Activated CD4-positive, alpha-beta T cell treated with anti-CD3 and anti-CD28 coated beads, Interleukin-2, Interleukin-4, amounts not matched to agents 100 ng/mL and 50 ng/mL, durations not matched to agents 16 hours and 8 hours (primary cell): ENCODE measurements around the gene RASL11B.
"Not testable (repeated sequence)": the region's sequence is repeated elsewhere in the genome, so short reads cannot be mapped to it uniquely, and the experiment has no call there.

Experiments
- DNase-seq: peaks from one replicate; pipeline ENCODE4 v3.0.0-alpha.2; 2020; ENCODE audit warnings: low spot score

The RASL11B gene, protein sequence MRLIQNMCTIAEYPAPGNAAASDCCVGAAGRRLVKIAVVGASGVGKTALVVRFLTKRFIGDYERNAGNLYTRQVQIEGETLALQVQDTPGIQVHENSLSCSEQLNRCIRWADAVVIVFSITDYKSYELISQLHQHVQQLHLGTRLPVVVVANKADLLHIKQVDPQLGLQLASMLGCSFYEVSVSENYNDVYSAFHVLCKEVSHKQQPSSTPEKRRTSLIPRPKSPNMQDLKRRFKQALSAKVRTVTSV

DNA sequence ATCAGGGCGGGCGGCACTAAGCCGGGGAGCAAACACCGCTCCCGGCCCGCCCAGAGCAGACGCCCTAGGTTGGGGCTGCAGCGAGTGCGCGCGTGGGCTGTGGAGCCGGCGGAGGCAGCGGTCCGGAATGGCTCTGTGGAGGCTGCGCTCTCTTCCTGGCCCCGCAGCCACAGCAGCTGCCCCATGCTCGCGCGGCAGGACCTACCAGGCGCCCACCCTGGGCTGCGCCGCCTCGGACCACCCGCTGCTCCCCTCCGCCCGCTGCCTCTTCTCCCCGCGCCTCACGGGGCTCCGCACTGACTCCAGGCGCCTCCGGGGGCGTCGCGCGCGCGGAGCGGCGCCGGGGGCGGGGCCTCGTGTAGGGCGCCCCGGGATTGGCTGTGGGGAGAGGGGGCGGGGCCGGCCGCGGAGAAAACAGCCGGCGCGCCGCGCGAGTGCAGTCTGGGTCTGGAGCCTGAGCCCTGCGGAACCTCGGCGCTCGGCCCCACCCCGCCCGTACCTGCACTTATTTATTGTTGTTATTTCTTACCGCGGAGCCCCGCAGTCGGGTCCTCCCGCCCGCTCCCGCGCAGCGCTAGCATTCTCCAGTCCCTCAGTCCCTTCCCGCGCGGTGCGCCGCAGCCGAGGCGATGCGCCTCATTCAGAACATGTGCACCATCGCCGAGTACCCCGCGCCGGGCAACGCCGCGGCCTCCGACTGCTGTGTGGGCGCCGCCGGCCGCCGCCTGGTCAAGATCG, at the start of gene RASL11B:
TSS of gene RASL11B (plus strand) at position 439 of the 738 bp plus-strand sequence. CDS start at position 630, 191 bp downstream.
- DNase-seq = peak; percentile 78

DNA sequence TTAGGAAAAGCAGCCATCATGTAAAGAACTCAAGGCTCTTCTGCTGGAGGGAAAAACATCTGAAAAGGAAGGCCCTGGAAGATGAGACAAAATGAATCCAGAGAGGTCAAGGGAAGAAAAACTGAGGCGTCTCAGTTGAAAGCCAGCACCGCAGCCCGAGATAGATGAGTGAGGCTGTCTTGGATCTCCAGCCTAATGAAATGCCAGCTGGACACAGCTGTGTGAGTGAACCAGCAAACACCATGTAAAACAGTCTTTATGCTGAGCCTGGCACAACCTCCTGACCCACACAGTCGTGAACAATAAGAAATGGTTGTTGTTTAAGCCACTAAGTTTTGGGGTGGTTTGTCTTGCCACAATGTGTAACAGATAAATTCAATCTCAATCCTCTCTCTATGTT, 48.6 kb upstream of the RASL11B start:
- DNase-seq = no peak

DNA sequence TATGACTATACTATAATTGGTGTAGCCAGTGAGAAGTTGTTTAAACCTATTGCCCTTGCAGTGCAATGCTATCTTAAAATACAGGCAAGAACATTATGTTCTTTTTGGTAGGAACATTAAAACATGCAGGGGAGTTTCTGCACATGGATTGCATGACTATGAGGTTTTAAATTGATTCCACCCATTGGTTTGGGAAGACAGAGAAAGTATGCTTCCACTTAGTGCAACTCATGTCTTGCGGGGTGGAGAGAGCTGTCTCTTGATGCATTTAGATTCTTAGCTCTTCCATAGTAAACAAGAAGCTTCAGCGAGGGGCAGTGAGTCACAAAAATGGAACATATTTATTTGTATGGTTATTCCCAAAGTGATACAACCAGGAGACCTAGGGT, 39.5 kb upstream of the RASL11B start:
- no peak for DNase-seq

DNA sequence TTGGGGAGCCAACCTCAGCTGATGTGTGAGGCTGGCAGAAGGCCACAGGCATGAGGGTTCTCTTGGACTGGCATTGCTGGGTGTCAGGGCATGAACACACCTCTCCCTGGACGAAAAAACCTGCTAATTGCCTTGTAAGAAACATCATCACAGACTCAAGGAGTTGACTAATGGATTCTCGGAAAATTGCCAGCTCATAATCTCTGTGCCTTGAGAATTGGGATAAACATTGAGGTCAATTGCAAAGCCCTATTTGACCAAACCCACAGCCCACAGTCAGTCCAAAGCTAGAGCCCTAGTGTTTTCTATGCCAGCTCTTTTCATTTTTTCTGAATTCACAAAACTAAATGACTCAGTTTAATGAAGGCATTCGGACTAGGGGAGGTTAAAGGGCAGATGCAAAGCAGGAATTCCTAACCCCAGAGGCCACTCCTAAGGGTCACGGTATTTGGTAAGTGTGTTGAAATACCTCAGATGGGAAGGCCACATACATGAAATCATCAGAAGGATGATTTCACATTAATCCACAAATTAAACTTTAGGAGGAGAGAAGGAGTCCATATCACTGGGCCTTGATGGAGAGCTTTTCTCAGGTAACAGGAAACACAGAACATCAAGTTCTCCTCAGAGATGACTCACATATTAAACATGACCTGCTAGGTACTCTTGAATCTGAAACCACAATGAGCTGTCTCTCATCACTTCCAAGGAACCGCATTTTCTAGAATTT, 39.0 kb upstream of the RASL11B start:
- peak; percentile 71 for DNase-seq

DNA sequence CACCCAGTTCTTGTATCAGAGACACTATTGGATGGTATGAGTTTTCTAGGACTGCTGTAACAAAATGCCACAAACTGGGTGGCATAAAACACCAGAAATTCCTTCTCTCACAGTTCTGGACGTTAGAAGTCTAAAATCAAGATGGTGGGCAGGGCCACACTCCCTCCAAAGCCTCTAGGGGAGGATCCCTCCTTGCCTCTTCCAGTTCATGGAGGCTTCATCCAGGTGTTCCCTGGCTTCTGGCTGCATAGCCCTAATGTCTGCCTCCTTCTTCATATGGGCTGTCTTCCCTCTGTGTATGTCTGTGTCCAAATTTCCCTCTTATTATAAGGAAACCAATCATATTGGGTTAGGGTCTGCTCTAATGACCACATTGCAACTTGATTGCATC, 38.4 kb upstream of the RASL11B start:
- DNase-seq = no peak

DNA sequence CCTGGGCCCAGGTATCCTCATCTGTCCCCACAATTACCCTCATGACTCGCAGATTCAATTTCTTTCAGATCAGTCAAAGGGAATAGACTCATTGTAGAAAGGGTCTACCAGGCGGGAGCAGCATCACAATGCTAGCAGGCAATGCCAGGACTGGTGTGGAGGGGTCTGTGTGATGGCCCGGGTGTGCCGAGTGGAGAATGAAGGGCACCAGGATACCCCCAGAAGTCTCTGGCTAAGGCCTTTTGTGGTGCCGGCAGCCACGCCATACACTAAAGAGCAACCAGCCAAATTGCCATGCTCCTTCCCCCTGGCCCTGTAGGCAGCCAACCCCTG, 37.9 kb upstream of the RASL11B start:
- no peak for DNase-seq

DNA sequence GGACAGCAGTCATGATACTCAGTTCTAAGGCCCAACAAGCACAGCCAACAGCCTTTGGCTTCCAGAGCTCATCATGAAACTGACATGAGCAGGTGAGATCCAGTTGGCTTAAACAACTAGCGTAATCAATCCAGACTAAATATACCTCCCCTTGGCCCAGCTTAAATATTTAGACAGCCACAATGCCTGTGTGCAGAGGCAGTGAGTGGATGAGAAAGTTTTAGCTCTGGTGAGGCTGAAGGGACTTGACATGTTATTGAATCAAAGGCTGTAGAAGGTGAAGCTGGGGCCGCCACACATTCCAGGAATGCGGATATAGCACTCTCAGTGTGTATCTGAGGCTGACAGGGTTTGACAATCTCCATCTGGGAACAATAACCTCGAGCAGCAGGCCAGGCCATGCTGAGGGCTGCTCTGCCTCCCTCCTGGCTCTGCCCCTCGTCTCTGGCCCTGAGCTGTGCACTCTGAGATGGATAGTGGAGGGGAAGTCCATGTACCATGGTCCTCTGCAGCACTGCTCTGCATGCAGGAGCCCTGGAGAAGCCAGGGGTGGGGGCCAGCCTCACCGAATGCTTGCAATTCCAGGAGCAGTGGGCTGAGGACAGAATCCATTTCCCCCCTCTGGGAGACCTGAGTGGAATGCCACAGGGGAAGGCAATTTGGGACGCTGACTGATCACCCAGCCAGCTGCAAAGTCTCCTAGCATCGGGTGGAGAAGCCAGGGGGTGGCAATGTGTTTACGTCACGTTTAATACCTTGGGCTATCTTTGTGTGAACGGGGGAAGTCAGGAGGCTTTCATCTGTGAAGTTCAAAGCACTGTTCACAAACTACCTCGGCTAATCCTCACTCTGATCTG, 37.3 kb upstream of the RASL11B start:
- DNase-seq = no peak

DNA sequence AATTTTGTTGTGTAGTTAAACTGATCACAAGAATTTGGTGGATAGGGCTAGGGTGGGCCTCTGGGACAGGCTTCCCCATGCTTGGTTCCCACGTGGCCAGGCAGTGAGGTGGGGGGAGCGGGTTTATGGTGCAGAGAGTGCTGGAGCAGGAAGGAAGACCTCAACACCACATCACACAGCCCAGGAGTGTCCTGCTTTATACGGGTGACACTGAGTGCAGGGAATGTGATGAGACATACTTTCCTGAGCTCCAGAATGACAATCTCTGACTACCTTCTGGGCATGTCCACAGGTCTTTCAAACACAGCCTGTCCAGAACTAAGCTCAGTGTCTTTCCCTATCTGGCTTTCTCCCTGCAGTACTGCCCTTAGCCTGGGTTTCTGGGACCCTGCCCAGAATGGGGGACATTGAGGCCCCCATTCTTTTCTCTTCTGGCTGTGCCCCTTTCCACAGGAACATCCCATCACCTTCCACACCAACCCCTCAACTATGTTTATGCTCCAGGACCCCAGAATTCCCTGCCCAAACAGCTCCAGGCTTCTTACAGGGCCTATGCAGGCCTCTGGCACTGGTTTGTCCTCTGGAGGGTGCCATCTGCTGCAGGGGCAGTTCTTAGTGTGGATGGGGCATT, 36.5 kb upstream of the RASL11B start:
- no peak for DNase-seq

DNA sequence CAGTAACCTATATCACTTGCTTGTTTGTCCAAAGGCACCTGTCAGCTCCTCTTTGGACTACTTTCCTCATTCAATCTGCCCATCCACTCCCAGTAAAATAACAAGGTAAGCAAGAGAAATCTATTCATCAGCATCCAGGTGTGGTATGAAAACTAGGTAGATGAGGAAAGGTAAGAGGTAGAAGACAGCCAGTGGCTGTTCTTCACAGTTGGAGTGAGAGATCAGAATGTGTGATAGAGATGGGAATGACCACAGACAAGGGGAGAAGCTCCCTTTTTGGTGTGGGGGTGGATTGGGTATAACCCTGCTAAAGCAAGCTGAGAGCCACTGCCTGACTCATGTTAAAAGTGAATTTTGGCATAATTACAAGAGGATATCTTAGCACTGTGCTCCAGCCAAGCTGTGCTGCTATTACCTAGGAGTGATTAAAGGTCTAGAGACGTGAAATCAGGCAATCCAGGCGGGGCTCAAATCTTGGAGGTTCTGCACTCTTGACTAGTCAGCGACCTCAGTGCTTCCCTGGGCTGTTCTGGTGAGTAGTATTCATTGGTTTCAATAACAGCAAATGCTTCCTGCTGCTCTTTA, 28.1 kb upstream of the RASL11B start:
- no peak for DNase-seq

DNA sequence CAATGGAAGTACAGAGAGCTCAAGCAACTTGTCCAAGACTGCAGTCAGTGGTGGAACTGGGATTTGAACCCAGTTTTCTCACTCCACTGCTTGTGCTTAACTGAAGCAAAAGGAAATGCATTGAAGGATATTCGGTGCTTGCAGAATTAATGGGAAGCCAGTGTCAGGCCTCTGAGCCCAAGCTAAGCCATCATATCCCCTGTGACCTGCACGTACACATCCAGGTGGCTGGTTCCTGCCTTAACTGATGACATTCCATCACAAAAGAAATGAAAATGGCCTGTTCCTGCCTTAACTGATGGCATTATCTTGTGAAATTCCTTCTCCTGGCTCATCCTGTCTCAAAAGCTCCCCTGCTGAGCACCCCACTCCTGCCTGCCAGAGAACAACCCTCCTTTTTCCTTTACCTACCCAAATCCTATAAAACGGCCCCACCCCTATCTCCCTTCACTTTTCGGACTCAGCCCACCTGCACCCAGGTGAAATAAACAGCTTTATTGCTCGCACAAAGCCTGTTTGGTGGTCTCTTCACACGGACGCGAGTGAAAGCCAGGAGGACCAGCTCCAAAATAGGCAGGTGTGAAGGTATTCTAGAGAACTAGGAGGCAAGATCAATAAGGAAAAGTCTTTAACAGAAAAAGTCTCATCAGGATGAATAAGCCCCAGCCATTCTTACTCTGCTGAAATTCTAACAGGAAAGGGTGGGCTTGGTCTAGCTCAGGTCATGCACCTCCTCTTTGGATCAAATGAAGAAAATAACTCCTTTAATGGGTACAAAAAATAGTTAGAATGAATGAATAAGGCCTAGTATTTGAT, 27.3 kb upstream of the RASL11B start:
- DNase-seq = not testable (repeated sequence)

DNA sequence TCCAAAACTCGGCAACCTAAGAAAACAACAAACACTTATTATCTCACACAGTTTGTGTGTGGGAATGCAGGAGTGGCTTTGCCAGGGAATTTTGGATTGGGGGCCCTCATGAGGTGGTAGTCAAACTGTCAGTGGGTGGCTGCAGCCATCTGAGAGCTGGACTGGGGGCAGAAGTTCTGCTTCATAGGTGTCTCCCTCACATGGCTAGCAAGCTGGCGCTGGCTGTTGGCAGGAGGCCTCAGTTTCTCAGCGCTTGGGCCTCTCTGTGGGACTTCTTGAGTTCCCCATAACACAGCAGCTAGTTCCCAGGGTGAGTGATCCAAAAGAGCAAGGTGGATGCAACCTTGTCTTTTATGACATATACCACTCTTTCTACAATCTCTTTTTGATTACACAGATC, 26.0 kb upstream of the RASL11B start:
- no peak for DNase-seq

DNA sequence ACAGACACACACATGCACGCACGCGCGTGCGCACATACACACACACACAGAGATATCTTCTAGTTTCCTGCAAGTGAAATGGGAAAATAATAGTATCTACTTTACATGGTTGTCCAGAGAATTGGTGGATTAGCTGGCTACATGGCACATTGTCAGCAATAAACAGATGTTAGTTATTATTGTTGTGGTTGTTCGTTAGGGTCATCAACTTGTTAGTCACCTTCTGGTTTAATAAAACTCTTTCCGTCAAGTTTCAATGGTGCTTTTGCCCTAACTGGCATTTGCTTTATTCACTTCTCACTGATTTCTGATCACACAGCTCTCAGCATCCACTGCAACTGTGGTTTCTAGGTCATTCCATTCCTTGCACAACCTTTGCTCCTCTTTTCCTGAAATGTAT, 25.4 kb upstream of the RASL11B start:
- DNase-seq = no peak

DNA sequence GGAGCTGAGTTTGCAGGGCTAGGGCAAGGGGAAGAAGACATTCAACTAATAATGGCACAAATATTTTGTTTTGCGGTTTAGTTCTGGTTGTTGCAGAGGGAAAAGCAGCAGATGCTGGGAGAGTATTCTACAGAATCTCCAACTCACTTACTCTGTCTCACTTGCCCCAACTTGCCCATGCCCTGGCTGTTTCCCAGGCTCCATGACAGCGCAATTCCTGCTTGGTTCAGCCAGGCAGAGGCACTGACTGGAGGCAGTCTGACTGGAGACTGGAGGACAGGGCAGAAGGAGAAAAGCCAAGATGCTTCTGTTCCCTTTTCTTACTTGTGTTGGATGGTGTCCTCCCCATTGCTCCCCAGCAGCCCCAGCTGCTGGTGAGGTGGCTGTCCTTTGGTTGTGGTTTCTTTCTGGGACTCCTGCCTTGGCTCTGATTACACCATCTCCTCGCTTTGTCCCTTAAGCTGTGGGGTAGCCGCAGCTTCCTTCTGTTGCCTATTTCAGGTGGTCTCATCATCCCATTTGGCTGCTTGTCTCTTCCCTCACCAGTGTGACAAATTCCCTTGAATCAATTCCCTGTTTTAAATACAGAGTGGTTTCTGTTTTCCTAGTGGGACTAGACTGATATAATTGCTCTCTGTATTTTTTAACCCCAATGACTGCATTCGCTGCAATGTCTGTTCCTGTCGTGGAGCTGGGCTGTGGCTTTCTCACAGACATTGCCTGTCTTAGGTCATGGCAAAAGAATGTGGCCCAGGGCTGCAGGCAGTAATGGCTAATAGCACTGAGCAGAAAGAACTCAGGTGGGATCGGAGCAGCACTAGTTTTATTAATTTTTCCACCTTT, 24.2 kb upstream of the RASL11B start:
- no peak for DNase-seq

DNA sequence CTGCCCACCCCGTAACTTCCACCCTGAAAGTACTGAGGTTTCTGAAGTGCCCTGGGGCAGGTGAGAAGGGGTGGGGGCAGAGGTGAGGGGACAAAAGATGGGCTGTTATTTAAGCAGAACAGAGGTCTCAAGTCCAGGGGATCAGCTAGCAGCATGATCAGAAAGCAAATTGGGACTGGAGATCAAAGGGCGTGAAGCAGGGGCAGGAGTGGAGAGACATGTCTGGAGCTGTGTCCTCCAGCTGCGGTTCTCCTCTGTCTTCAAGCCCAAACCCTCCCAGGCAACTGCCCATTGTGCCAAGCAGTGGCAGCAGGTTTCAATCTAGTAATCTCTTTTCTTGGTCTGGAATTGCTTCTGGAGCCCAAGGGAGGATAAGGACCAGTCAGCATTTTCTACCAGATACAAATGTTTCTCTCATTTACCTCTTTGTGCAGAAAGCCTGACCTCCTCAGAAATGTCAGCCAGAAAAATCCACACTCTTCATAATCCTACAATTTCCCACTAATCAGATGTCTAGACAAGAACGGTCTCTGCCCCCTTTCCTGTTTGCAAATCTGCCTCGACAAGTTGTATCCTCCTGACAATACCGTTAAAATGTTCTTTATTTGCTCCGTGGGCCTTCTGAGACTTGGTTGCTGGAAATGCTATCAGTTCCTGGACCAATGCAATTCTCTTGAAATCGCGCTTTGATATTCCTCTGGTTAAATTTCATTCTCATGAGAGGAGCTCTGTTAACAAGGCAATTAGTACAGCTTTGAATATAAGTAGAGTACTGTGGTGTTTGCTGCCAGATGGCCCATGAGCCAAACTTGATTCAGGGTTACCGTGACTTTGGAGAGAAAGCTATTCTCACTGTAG, 23.2 kb upstream of the RASL11B start:
- no peak for DNase-seq

DNA sequence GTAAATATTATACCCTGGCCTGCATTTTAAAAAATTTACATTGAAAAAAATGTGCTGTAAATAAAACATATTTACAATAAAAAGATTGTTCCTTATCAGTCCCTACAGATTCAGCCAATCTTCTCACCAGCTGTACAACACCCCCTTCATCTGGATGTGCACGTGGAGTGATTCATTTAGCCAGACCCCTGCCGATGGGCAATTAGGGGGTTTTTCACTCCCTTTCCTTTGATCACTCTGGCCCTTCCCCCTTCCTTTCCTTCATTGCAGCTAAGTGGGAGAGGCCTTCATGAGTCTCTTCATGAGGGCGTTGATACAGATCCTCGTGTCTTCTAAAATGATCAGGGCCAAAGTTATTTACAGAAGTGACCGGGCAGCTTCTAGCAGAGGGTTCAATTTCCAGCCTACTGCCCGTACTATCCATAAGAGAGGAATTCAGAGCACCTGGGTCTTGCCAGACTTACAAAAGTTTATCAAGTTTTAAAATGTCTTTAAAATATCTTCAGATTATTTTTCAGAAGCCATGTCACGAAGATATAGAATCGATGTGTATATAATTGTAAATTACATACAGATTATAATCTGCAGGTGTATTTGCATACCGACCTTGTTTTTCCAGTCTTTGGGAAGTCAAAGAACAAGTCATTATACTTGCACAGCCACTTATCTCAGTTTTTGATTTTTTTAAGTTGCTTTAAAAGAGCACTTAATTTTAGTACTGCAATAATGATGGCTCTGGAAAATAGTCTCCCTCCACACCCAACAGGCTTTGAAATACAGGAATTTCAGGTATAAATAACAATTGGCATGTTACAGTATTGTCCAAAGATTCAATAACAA, 21.4 kb upstream of the RASL11B start:
- no peak for DNase-seq

DNA sequence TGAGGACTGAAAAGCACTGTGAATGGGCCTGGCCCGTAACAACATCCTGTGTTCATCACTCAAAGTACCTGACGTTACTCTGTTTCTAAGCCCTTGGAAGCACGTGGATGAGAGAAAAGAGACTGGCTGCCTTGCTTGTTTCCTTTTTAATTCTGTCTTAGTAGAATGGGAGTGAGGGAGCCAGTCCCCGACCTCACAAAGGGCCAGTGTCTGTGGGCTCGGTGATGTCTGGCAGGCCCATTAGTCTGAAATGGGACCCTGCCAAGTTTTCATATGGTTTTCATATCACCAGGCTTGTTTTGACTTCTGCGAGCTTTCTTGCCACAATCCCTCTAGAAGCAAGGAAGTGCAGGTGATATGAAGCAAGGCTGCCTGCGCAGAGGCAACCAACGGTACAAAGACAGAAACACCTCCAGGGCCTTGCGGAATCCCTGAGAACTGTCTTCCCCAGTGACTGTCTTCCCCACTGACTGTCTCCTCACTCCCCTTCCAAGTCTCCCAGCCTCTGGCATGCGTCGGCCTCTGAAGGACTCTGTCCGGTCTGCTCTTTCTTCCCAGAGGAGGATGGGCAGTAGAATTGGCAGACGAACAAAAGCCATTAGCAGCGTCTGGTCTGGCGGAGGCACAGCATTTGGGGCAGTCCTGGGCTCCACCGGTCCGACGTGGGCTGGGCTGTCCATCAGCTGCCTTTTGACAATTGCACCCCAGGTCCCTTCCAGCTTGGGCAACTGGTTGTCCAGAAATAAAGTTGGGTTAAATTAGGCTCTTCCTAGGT, 20.2 kb upstream of the RASL11B start:
- no peak for DNase-seq

DNA sequence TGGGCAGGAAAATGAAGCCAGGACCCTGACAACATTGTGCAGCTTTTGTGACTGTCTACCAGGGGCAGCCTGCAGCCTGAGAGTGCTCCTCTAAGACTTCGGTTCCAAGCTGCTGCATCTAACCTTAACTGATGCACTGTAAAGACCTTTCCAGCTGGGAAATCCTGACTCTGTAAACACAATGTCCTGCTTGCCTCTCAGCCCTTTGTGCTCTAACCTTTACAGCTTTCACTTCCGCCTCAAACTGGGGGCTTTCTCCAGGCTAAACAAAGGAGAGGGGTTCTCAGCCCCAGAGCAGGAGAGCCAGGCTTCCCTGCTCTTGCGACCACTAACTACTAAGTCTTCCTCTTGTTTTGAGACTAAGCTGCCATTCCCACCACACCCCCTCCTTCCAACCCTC, 19.3 kb upstream of the RASL11B start:
- no peak for DNase-seq
